ELR (cell line): ENCODE results near the gene SECTM1.

Experiments
- DNase-seq: peaks from one replicate; pipeline ENCODE4 v3.0.0-alpha.2; 2015; ENCODE audit warnings: low read depth

Gene SECTM1

DNA sequence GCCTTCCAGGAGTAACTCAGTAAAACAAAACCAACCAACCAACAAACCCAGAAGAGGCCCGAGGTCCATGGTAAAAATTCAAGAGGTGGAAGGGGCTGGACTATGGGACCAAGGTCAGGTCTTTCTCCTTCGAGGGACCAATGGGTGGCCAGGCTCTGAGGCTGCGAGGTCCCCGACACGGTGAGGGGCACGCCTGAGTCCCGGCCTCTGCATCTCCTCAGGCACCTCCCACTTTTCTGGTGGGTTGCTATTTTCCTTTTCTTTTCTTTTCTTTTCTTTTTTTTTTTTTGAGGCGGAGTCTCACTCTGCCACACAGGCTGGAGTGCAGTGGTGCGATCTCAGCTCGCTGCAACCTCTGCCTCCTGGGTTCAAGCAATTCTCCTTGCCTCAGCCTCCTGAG, 34.1 kb downstream of the SECTM1 start:
- no peak for DNase-seq

DNA sequence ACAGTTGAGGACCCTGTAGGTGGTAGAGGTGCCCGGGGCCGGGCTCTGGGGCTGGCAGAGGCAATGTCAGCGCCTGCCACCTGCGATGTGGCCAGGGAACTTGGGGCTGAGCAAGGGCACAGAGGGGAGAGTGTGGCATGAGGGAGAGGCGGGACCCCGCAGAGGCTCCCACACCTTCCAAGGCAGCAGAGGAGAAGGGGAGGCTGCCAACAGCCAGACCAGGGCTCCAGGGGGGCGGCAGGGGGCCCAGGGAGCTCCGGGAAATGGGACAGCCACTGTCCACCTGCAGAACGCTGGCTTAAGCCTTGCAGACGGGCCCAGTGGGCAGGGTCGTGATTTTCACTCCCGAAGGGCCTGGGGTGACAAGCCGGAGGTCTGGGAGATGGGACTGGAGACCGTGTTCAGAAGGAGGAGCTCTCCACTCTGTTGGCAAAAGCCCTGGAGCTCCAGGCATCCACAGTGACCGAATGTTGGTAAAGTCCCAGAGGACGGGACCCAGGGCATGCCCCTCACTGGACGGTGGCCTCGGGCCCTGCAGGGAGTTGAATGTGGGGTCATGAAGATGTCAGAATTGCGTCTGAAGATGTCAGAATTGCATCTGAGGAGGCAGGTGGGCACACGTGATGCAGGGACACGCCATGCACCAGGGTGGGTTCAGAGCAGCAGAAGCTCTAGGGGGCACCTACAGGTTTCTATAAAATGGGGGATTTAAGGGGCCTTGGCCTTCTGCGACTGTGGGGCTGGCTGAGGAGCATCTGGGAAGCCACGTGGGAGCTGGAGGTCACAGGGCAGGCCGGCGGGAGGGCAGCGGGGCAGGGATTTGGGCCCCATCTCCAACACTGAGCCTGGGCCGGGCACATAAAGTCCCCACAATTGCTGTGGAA, 34.8 kb downstream of the SECTM1 start:
- no peak for DNase-seq

DNA sequence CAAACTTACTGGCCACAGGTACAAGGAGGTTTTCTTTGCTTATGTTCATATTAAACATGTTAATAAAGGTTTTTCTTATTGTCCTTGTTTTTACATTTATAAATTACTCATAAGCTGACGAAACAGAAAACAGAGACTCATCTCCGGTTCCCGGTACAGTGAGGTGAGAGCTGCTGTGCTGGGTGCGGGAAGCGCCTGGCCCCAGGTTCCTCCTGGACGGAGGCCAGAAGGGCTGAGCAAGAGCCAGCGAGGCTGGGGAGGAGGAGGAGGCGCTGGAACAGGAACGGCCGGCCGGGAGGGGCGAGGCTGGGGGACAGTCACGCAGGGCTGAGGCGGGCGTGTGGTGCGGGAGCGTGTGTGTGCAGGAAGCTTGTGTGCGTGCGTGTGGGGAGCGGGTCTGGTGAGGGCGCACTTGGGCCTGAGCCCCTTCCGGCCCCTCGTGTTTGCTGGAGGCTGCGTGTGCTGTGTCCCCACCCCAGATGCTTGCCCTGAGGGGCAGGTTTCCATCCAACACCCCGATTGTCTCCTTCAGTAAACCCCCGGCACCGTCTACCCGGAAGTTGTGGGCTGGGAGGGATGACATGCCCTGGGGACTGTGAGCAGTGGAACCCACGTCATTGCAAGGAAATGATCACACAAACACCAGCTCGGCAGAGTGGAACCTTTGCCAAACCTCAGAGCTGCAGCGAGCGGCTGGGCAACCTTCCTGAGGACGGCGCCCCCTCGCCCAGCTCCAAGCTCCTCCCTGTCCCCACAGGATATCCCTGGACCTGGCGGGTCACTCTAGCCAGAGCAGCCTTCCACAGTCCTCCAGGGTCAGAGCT, 35.6 kb downstream of the SECTM1 start:
- DNase-seq, result peak; percentile 98

DNA sequence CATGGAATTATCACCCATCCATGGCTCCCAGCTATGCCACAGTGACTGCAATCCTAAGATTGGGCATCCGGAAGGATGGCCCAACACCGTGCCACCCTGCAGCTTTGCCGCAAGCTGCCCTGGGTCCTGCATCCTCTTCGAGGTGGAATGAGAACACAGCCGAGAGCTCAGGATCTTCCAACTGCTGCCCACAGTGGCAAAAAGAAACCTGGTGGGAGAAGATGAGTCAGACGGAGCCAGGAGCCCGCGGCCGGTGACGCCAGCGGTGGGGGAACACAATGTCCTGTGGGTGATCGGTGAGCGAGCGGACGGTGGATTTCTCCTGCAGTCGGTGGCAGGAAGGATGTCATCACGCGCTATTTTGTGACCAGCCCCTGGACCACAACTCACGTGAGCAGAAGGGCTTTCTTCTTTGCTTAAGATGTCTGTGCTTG, 36.3 kb downstream of the SECTM1 start:
- peak; percentile 97 for DNase-seq

DNA sequence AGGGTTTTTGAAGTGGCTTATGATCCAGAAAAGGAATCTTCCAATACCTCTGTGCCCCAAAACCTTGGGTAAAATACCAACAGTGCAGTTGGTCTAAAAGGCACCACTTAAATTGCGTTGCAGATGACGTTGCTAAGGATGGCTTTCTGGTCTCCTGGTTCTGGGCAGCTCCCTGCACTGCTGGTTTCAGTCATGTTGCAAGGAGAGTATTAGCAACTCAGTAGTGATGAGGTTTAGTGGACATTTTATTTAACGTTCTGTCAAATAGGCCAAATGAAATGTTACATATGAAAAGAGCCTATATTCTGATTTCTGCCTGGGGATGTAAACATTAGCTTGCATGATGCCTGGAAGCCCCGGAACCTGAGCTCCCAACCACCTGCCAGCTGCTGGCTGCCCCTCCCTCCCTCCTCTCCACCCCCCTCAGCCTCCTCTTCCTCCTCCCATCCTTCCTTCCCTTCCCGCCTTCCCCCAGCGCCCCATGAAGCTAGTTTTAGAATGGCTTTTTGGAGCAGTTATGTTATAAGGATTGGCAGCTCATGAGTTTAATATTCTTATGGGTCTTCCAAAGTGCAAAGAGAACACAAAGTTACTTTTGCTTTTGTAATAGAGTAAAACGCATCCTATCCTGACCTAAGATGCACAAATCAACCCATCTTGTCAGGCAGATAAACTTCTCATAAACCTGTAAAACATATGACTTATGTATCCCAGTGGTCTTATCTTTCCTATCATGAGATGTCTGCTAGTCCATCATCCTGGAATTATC, 36.9 kb downstream of the SECTM1 start:
- DNase-seq, result no peak

GRCh38 chr17:82295472-82295814, 38.1 kb downstream of the SECTM1 start:
- no peak for DNase-seq

DNA sequence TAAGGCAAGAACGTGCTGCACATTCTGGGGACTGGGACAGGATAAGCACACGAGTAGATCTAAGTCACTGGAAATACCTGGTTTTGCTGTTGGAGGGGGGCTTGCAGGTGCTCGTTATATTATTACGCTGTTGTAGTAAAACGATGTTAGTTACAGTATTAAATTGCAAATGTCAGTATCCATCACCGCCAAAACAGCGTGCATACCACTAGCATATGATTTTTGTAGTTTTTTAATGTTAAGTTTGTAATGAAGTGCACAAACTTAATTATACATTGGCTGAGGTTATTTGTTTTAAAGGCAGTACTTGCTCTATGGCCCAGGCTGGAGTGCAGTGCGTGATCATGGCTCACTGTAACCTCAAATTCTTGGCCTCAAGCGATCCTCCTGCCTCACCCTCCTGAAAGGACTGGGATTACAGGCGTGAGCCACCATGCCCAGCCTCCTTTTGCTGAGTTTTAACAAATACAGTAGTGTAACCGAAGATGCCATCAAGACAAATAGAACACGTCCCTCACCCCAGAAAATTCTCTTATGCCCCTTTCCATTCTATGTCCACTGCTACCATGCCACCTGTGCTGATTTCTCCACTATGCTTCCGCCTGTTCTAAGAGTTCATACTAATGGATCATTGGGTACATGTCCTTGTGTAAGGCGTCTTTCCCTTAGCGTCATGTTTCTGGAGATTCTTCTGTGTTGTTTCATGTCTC, 39.3 kb downstream of the SECTM1 start:
- DNase-seq, result no peak

DNA sequence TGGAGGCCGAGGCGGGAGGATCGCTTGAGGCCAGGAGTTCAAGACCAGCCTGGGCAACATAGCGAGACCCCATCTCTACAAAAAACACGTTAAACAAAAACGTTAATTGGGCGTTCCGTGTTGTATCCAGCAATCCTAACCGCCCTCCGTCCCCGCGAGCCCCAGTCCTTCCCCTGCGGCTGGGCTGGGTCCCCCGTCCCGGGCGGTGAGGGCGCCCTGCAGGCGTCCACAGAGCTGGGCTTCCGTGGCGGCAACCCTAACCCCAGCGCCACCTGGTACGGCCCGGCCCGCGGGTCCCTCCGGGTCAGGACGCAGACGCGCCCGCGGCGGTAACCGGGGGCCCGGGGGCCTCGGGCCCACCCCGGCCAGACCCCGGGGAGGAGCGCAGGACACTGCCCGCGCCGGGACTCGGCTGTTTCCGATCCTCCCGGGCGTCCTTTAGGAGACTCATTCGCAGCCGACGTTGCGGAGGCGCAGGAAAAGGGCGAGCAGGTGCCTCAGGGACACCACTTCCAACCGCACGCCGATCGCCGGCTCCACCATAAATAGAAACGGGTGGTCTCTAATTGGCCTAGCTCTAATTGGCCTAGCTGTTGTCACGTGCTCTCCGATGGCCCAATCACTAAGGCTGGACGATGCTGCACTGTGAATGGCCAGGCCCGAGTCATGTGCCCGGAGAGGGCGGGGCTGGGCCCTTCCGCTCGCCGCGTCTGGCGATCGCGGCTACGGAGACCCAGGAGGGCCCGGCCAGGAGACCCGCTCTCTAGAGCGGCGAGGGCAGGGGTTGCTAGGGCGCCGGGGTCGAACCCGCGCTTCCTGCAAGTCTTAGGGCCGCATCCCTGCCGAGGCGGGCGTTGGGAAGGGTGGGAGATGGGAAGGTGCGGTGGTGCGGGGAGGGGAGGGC, 41.1 kb downstream of the SECTM1 start:
- DNase-seq, result peak; percentile 100

- no peak for DNase-seq
These were observed 41.9 kb downstream of the SECTM1 start for GRCh38 chr17:82291582-82292250.

- DNase-seq, result peak; percentile 93
These were observed 45.4 kb downstream of the SECTM1 start for GRCh38 chr17:82287868-82288801.

DNA sequence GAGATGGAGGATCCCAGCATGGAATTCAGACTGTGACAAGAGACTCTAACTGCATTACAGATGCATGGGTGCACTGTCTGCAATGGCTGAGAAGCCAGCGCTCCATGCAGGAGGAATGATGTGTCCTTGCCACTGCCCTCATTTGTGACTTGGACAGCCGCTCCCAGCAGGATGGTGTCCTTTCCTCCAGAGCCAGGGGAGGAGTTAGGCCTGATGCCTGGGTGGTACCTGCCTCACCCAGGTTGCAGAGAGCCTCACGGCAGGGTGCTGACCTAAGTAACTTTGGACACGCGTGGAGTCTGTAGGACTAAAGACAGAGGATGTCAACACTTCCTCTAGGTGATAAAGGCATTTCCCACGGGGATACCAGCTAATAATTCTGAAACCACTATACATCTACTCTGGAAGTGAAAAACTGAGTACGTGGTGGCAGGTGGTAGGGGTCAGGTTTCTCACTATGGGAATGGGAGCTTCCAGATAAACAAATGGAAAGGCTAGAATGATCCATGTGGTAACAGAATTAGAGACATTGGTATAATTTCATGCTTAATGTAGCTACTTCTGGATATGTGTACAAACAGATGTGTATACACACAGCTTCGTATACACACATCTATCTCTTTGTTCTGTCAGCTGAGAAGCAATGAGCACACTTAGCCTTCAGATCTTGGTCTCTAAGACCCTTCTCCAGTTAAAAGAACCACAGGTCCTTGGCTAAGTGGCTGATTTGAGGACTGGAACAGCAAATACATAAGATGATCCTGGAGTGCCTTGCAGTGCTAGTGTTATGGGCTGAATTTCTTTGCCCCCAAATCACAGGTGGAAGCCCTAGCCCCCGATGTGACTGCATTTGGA, 46.3 kb downstream of the SECTM1 start:
- DNase-seq, result no peak

DNA sequence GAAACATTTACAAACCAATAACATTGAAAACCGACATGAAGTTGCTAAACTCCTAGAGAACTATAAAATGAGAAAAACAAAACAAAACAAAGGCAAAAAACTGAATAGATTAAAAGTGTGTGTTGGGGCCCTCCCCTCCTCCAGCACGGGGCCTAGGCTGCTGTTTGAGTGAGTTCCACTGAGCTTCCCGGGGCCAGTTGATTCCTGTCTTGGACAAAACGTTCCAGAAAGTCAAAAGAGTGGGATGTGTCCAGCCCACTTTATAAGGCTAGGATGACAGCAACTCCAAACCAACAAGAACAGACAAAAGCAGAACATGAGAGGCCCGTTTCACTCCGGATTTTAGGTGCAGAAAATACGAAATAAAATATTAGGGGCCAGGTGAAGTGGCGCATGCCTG, 48.4 kb downstream of the SECTM1 start:
- DNase-seq, result no peak

DNA sequence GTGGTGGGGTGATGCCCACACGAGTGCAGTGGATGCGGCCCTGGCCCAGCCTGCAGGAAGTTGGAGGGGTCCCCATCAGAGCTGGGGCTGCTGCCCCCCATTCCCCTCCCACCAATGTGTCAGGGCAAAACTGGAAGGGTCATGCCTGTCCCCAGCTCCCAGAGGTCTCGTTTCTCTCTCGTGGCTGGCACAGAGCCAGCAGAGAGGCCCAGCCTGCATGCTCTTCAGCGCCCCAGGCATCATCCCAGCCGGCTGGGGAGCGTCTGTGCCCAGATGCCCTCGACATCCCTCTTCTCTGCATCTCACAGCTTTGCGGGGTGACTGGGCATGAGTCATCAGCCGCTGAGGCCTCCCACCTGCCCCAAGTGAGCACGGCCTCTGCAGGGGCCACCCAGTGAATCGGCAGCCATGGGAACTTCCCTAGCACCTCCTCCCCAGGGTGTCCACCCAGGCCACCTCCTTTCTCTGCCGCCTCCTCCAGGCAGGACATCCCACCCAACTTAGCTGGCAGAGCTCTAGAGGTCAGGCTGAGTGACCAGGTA, 50.3 kb downstream of the SECTM1 start:
- DNase-seq, result peak; percentile 99

DNA sequence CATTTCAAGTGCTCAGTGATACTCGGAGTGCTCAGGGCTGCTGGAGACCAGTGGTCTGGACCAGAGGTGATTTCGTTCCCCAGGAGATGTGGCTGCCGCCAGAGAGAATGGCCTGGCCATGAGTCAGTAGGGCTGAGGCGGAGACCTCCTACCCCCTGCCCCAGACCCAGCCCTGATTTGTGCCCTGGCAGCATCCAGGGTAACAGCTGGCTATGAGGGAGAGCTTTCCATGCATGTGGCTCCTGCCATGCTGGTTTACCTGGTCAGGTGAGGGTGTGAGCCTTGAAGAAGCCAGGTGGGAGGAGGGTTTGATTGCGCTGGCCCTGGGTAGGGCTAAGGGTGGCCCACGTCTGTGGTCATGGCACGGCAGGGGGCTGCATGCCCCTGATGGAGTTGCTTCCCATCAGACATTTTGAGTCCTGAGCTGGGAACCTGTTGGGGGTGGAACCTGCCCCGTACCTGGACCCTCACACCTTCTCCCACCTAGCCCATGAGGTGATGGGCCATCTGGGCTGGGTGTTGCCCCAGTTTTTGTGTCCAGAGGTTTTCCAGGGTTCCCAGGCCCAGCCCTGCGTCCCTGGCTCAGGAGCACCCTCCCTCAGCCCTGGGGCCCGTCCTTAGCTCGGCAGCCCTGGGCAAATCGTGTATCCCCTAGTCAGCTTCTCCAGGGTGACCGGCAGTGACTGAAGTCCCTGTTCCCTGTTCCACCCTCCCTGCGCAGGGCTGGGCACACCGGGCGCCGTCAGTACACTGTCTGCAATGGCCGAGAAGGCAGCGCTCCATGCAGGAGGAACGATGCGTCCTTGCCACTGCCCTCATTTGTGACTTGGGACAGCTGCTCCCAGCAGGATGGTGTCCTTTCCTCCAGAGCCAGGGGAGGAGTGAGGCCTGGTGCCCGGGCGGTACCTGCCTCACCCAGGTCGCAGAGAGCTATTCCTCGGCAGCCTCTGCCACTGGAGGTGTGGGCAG, 51.0 kb downstream of the SECTM1 start:
- peak; percentile 66 for DNase-seq

DNA sequence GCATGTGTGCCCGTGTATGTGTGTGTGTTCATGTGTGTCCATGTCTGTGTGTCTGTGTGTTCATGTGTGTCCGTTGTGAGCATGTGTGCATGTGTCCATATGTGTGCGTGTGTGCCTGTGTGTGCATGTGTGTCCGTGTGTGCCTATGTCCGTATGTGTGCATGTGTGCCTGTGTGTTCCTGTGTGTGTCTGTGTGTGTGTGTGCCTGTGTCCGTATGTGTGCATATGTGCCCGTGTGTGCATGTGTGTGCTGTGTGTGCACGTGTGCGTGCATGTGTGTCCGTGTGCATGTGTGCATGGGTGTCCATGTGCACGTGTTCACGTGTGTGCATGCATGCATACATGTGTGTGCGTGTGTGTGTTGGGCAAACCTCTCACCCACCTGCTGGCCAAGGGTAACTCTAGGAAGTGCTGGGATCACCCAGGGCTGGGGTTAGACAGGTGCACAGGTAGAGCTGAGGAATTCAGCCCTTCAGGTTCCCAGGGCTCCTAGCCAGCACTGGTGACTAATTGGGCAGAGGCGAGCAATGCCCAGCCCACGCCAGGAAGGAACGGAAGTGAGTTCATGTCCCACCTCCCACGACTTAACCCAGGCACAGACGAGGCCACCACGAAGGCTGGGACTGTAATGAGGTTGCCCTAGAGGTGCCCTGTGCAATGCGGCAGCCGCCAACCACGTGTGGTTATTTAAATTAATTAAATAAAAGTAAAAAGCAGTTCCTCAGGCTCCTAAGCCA, 51.9 kb downstream of the SECTM1 start:
- DNase-seq, result peak; percentile 77

- no peak for DNase-seq
These were observed 52.5 kb downstream of the SECTM1 start for GRCh38 chr17:82281076-82281475.
